H9 (cell line): ENCODE results near the gene ECHDC3. TPM values are rescaled to one million over a fixed set of nuclear protein-coding genes. Genes with fewer than 3 reads are reported as not detected.

Source experiments
- DNase-seq: peaks from one replicate; pipeline ENCODE4 v3.0.0-alpha.2; 2017
- H2AFZ ChIP-seq: one replicate; pipeline ENCODE4 v1.6.1; 2013; ENCODE audit warnings: mild to moderate bottlenecking, low read length, control low read depth, moderate library complexity
- H2AK5ac ChIP-seq: 2 replicates; pipeline ENCODE4 v1.6.1; 2013; ENCODE audit warnings: low read length, control low read depth, mixed read lengths; ENCODE audit not compliant: insufficient read length
- H2BK120ac ChIP-seq: one replicate; pipeline ENCODE4 v1.6.1; 2013; ENCODE audit warnings: low read depth, mild to moderate bottlenecking, low read length, control low read depth, inconsistent platforms; ENCODE audit not compliant: poor library complexity, severe bottlenecking
- H2BK12ac ChIP-seq: 2 replicates; pipeline ENCODE4 v1.6.1; 2013; ENCODE audit warnings: low read length, control low read depth, mixed read lengths, low read depth; ENCODE audit not compliant: insufficient read length
- H2BK15ac ChIP-seq: 2 replicates; pipeline ENCODE4 v1.6.1; 2013; ENCODE audit warnings: low read depth, low read length, control low read depth
- H2BK20ac ChIP-seq: one replicate; pipeline ENCODE4 v1.6.1; 2013; ENCODE audit warnings: low read depth, mild to moderate bottlenecking, low read length, control low read depth, inconsistent platforms; ENCODE audit not compliant: poor library complexity, severe bottlenecking
- H2BK5ac ChIP-seq: 2 replicates; pipeline ENCODE4 v1.6.1; 2013; ENCODE audit warnings: low read length, control low read depth, mixed read lengths; ENCODE audit not compliant: insufficient read length
- H3K14ac ChIP-seq: 2 replicates; pipeline ENCODE4 v1.6.1; 2013; ENCODE audit warnings: low read length, control low read depth; ENCODE audit not compliant: insufficient read depth
- H3K18ac ChIP-seq: 2 replicates; pipeline ENCODE4 v1.6.1; 2013; ENCODE audit warnings: low read depth, mild to moderate bottlenecking, mixed read lengths, low read length, control low read depth; ENCODE audit not compliant: insufficient read length
- H3K23ac ChIP-seq: 2 replicates; pipeline ENCODE4 v1.6.1; 2013; ENCODE audit warnings: low read length, control low read depth, mixed read lengths, low read depth; ENCODE audit not compliant: insufficient read length
- H3K23me2 ChIP-seq: 2 replicates; pipeline ENCODE4 v1.6.1; 2013; ENCODE audit warnings: low read depth, mild to moderate bottlenecking, mixed read lengths, low read length, control low read depth; ENCODE audit not compliant: insufficient read length, poor library complexity, severe bottlenecking
- H3K27ac ChIP-seq: 2 replicates; pipeline ENCODE4 v1.5.1; 2013; ENCODE audit warnings: low read length, control low read depth, mixed read lengths, low read depth; ENCODE audit not compliant: insufficient read length
- H3K27me3 ChIP-seq: 2 replicates; pipeline ENCODE4 v1.6.1; 2013; ENCODE audit warnings: low read length, control low read depth, inconsistent platforms; ENCODE audit not compliant: insufficient read depth
- H3K4ac ChIP-seq: 2 replicates; pipeline ENCODE4 v1.6.1; 2013; ENCODE audit warnings: low read depth, mild to moderate bottlenecking, control low read depth, inconsistent platforms, low read length, moderate library complexity
- H3K4me1 ChIP-seq: 2 replicates; pipeline ENCODE4 v1.6.1; 2013; ENCODE audit warnings: low read length, control low read depth, inconsistent platforms; ENCODE audit not compliant: insufficient read depth
- H3K4me2 ChIP-seq: 2 replicates; pipeline ENCODE4 v1.6.1; 2013; ENCODE audit warnings: low read length, control low read depth, mixed read lengths; ENCODE audit not compliant: insufficient read length, insufficient read depth
- H3K56ac ChIP-seq: 2 replicates; pipeline ENCODE4 v1.6.1; 2013; ENCODE audit warnings: low read depth, mild to moderate bottlenecking, mixed read lengths, low read length, control low read depth; ENCODE audit not compliant: insufficient read length
- H3K79me1 ChIP-seq: 2 replicates; pipeline ENCODE4 v1.6.1; 2013; ENCODE audit warnings: low read depth, mild to moderate bottlenecking, moderate library complexity, low read length, control low read depth, inconsistent platforms; ENCODE audit not compliant: insufficient read depth, poor library complexity, severe bottlenecking
- H3K79me2 ChIP-seq: 2 replicates; pipeline ENCODE4 v1.6.1; 2013; ENCODE audit warnings: low read length, control low read depth, inconsistent platforms; ENCODE audit not compliant: insufficient read depth
- H3K9ac ChIP-seq: 2 replicates; pipeline ENCODE4 v1.6.1; 2013; ENCODE audit warnings: low read length, control low read depth, mixed read lengths; ENCODE audit not compliant: insufficient read length; ENCODE audit errors: extremely low read depth
- H3K9me3 ChIP-seq: one replicate; pipeline ENCODE4 v1.6.1; 2013; ENCODE audit warnings: low read depth, low read length, inconsistent platforms; ENCODE audit not compliant: control insufficient read depth
- H3T11ph ChIP-seq: one replicate; pipeline ENCODE4 v1.6.1; 2013; ENCODE audit warnings: mild to moderate bottlenecking, low read length, control low read depth, inconsistent platforms
- H4K20me1 ChIP-seq: one replicate; pipeline ENCODE4 v1.6.1; 2013; ENCODE audit not compliant: control insufficient read depth, insufficient read length, insufficient read depth
- H4K5ac ChIP-seq: 2 replicates; pipeline ENCODE4 v1.6.1; 2013; ENCODE audit warnings: low read depth, mild to moderate bottlenecking, mixed read lengths, low read length, control low read depth; ENCODE audit not compliant: insufficient read length
- H4K8ac ChIP-seq: replicated peaks from 2 replicates; pipeline ENCODE4 v1.6.1; 2013; ENCODE audit warnings: low read length, control low read depth, mixed read lengths, low read depth; ENCODE audit not compliant: insufficient read length
- H4K91ac ChIP-seq: 2 replicates; pipeline ENCODE4 v1.6.1; 2013; ENCODE audit warnings: low read depth, mild to moderate bottlenecking, moderate library complexity, mixed read lengths, low read length, control low read depth; ENCODE audit not compliant: insufficient read length
- H3K27ac Mint-ChIP-seq, 3 experiments: 2 replicates in 2 of 3; 3 replicates in 1 of 3; pipeline ENCODE4 v1.8.0; 2020 to 2021; ENCODE audit warnings: mixed read lengths in 3 of 3, mild to moderate bottlenecking in 1 of 3, moderate library complexity in 1 of 3
- H3K27me3 Mint-ChIP-seq: 2 replicates; pipeline ENCODE4 v1.8.0; 2021; ENCODE audit warnings: low read depth, mild to moderate bottlenecking, moderate library complexity, mixed read lengths
- H3K36me3 Mint-ChIP-seq, 3 experiments: 2 replicates in 2 of 3; 3 replicates in 1 of 3; pipeline ENCODE4 v1.8.0; 2020 to 2021; ENCODE audit warnings: low read depth in 3 of 3, mixed read lengths in 3 of 3; ENCODE audit not compliant: insufficient read depth in 1 of 3
- H3K4me1 Mint-ChIP-seq, 2 experiments: 2 replicates each; pipeline ENCODE4 v1.8.0; 2020; ENCODE audit warnings: mixed read lengths in 2 of 2
- H3K4me3 Mint-ChIP-seq, 2 experiments: 2 replicates in 1 of 2; 3 replicates in 1 of 2; pipeline ENCODE4 v1.8.0; 2020 to 2021; ENCODE audit warnings: mild to moderate bottlenecking in 2 of 2, mixed read lengths in 2 of 2, moderate library complexity in 1 of 2
- H3K9me3 Mint-ChIP-seq, 2 experiments: 2 replicates in 1 of 2; 3 replicates in 1 of 2; pipeline ENCODE4 v1.8.0; 2020; ENCODE audit warnings: mild to moderate bottlenecking in 2 of 2, mixed read lengths in 2 of 2, moderate library complexity in 1 of 2
- CTCF ChIP-seq: fragments of 200-600 bp; sonication (generic); conservative IDR thresholded peaks from 3 replicates; pipeline ENCODE4 v1.8.0; 2021; ENCODE audit warnings: antibody characterized with exemption, mild to moderate bottlenecking
- WGBS: extraction: QIAGEN DNeasy Blood & Tissue Kit; methylation state at CpG from one replicate; pipeline ENCODE4 v1.1.7; 2013; ENCODE audit warnings: missing lambda C conversion rate, low lambda C conversion rate, mixed read lengths; ENCODE audit not compliant: insufficient read length; ENCODE audit errors: extremely low coverage; 5-methylcytosine and 5-hydroxymethylcytosine counted together
- total RNA-seq: library from RNA; stranded (reverse); gene quantifications from 2 replicates; pipeline ENCODE4 v1.2.1, GENCODE V29; 2021

ECHDC3 gene
- total RNA-seq, 1 experiment from 2014 or later: 9.3 TPM

GRCh38 chr10:11760861-11761260 lies 18.7 kb downstream of the ECHDC3 start:
- Mint-ChIP-seq H3K4me3 (no peak overlapping the region), H3K27ac (no peak overlapping the region), H3K9me3 (no peaks in the 10 kb centered on the region), H3K4me1 (peaks cover 5 to 6% of the 10 kb centered on the region in 2 experiments; a peak in 3 of 4 replicates), H3K27me3 (no peaks in the 10 kb centered on the region), H3K36me3 (no peaks in the 10 kb centered on the region; a peak in 1 of 7 replicates)
- Histone ChIP-seq H2BK15ac (no peak overlapping the region), H3K27ac (no peak overlapping the region), H3K9ac (no peak overlapping the region), H3T11ph (no peak overlapping the region), H4K5ac (no peak overlapping the region), H2BK120ac (no peak overlapping the region), H3K14ac (no peak overlapping the region), H4K8ac (no peak overlapping the region), H3K23me2 (no peaks in the 10 kb centered on the region), H3K4ac (no peak overlapping the region), H3K27me3 (no peaks in the 10 kb centered on the region), H3K23ac (no peak overlapping the region), H2BK20ac (no peak overlapping the region), H3K9me3 (no peaks in the 10 kb centered on the region), H2BK5ac (no peak overlapping the region), H2AFZ (no peak overlapping the region), H3K79me2 (no peaks in the 10 kb centered on the region), H3K79me1 (no peaks in the 10 kb centered on the region), H3K4me2 (no peak overlapping the region), H2BK12ac (no peak overlapping the region), H3K4me1 (no peaks in the 10 kb centered on the region), H3K56ac (no peak overlapping the region), H4K91ac (no peak overlapping the region), H3K18ac (no peak overlapping the region), H2AK5ac (no peak overlapping the region), H4K20me1 (no peaks in the 10 kb centered on the region)
- no peak for DNase-seq
- WGBS: no CpG with 5 or more reads among the region's 7 CpGs
- TF ChIP-seq CTCF: no peak
